GM12874 (cell line): Measurements from ENCODE around the gene LYRM9.

Experiments
- TF ChIP-seq, protein P1 (sequence below): IDR thresholded peaks from 2 replicates; pipeline ENCODE4 v1.5.1; 2011; ENCODE audit warnings: low read depth, mild to moderate bottlenecking, control low read depth, low read length, moderate library complexity; ENCODE audit not compliant: insufficient read depth

Gene LYRM9

DNA sequence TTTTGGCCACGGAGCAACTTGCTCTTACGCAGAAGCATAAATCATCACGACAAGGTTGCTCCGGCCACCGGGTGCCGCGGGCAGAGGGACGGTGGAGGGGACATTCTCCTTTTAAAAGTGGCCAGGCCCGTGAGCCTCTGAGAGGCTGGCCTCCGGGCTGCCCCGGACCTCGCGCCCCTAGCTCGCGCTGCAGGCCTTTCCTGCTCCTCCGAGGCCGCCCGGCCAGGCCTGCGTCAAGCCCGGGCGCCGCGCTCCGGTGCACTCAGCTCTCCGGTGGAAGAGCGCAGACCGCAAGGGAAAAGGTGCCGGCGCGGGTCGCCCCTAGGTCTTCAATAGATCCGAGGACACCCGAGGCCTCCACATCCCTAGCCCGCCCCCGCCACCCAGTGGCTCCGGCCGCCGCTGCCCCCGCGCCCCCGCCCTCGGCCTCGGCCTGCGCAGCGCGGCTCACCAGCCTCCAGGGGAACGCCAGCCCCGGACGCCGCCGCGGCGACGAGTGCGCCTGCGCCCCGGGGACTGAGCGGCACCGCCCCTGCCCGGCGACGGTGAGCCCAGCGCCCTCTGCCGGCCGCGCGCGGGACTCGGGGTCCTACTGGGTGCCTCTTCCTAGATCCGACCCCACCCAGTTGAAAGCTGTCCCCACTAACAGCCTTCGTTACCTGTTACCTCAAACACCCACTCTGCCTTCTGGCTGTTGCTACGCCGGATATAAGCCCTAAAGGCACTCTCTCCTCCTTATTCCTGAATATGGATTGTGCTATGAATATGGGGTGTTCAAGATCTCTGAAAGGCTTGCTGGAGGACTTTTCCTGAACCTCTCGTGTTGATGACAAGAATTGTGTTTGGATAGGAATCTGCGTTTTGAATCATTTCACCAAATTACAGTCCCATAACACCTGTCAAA is at the start of gene LYRM9:
Gene LYRM9, minus strand, starts transcription at position 500 of the 904 bp plus-strand sequence. CDS start 10,671 bp downstream, outside the sequence.
- TF ChIP-seq, protein P1, sequence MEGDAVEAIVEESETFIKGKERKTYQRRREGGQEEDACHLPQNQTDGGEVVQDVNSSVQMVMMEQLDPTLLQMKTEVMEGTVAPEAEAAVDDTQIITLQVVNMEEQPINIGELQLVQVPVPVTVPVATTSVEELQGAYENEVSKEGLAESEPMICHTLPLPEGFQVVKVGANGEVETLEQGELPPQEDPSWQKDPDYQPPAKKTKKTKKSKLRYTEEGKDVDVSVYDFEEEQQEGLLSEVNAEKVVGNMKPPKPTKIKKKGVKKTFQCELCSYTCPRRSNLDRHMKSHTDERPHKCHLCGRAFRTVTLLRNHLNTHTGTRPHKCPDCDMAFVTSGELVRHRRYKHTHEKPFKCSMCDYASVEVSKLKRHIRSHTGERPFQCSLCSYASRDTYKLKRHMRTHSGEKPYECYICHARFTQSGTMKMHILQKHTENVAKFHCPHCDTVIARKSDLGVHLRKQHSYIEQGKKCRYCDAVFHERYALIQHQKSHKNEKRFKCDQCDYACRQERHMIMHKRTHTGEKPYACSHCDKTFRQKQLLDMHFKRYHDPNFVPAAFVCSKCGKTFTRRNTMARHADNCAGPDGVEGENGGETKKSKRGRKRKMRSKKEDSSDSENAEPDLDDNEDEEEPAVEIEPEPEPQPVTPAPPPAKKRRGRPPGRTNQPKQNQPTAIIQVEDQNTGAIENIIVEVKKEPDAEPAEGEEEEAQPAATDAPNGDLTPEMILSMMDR, result peak; percentile 90

DNA sequence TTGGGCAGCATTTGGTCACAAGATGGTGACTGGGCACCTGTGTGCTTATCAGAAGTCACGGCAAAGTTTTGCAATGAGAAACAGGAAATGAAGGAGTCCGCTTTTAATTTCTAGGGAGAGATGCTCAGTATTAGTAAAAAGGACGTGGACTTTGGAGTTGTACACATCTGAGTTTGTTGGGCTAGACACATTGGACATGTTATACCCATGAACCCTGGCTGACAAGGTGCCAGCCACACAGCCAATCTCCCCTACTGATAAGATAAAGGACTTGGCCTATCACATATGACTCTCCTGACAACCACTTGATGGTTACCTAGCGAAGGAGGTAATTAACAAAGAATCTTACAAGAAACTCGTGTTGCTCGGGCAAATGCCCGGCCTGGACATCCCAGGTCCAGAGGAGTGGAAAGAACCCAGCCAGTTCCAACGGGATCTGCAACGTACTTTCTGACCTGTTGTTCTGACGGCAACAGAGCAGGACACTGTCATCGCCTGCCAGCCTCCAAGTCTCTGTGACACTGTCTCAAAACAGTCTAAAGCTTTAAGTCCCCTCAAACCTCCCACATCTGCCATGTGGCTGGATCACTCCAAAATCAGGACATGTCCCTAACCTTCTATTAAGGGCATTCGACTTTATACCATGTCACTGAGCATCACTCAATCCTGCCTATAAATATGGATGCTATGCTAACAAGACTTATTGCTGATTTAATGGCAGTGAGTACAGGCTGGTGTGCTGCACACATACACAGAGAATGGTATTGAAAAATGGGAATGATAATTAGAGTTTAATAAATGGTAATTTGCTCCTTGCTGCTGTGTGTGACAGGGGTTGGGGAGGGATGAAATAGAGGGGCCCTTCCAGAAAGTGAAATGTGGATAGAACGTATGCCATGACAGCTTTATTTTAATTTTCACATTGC is 47.6 kb upstream of the LYRM9 start:
- TF ChIP-seq, protein P1, result no peak

DNA sequence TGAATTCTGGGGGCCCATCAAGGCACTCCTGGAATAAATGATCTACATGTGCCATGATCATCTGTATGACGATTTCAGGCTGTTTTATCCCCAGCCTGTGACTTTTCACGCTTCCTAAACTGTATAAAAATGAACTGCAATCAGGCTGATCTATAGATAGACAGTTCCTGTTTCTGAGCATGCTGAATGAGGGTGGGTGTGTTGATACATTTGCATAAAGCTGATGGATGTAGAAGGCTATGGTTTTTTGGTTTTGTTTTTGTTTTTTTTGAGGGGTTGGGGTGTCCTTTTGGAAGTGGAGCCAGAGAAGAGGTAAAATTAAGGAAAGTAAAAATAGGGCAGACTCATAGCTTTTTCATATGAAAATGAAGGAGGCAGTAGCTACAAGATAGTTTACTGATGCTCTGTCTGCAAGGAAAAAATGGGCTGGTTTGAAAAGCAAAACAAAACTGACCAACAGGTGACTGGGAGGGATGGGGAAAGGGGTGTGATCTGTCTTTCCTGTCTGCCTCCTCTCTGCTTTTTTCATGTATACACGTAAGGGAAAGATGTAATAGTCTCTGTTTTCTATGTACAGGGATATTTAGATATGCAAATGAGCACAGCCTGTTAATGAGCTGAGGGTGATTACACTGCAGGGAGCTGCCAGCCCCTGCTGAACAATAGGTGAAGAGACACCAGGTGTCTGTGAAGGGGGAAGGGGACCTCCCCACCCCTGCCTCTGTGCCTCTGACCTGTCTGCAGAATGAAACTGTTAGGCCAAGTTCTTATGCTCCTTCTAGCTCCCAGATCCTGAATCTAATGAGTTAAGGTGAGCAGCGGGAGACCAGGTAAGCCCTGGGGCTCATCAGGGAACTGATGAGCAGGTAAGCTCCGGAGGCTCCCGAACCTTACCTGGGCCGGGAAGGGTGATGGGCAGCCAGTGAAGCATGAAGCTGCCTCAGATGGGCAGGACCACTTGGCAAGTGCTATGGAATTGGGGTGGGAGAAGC is 46.6 kb upstream of the LYRM9 start:
- TF ChIP-seq, protein P1, result no peak

DNA sequence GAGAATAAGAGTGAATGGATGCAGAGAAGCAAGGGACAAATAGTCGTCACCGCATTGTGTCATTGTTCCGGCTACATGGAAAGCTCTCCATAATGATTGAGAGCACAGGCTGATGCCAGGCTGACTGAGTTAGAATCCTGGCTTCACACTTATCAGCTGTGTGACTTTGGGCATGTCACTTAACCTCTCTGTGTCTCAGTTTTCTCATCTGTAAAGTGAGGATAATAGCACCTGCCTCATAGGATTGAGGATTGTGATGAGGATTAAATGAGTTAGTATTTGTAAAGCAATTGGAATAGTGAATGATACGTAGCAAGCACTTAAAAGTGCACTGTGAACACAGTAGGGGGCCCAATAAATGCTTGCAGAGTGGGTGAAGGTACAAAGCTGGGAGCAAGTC is 45.7 kb upstream of the LYRM9 start:
- TF ChIP-seq, protein P1, result no peak

DNA sequence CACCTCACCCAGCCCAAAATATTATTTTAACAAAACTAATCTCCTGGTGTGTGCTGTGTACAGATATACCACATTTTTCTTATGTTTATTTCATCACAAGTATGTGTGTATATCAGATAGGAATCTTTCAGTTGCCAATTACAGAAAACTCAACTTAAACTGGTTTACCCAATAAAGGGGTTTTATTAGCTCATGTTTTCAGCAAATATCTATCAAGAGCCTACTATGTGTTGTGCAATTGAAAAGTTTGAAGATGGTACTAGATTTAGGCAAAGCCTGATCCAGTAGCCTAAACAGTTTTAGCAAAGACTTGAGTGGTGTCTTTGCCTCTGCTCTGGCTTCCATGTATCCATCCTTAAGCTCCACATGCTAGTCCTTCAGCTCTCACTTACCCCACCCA is 45.1 kb upstream of the LYRM9 start:
- TF ChIP-seq, protein P1, result no peak

DNA sequence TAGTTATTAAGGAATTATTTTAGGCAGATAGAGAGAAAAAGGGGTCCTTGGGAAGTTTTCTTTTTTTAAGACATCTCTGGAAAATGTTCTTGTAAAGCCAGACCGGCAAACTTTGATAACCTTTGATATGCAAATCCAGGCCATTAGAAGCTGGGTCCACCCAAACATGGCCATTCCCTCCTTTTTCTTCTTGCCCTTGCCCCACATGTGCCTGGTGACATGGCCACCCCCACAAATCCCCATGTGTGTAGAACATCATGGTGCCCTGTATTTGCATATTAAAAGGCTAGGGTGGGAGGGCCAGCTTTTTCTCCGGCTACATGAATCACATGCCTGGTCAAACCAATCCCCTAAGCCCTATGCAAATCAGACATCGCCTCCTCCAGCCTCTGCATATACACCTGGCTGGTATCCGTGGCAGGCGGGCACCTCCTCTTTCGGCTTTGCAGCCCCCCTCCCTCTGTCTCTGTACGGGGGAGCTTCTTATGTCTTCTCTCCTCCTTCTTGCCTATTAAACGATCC is 43.9 kb upstream of the LYRM9 start:
- TF ChIP-seq, protein P1, result no peak
